Measurements from ENCODE around the gene CFDP1.

The CFDP1 gene

GRCh38 chr16:75264999-75265910 lies 168.0 kb downstream of the CFDP1 start:
- no peak for DNase-seq (ENCODE audit: low read depth)

- no peak for DNase-seq (ENCODE audit: low read depth)
These were observed 168.8 kb downstream of the CFDP1 start for GRCh38 chr16:75264457-75264998.

- DNase-seq (ENCODE audit: low read depth) = no peak
These were observed 169.3 kb downstream of the CFDP1 start for GRCh38 chr16:75263963-75264445.

DNA sequence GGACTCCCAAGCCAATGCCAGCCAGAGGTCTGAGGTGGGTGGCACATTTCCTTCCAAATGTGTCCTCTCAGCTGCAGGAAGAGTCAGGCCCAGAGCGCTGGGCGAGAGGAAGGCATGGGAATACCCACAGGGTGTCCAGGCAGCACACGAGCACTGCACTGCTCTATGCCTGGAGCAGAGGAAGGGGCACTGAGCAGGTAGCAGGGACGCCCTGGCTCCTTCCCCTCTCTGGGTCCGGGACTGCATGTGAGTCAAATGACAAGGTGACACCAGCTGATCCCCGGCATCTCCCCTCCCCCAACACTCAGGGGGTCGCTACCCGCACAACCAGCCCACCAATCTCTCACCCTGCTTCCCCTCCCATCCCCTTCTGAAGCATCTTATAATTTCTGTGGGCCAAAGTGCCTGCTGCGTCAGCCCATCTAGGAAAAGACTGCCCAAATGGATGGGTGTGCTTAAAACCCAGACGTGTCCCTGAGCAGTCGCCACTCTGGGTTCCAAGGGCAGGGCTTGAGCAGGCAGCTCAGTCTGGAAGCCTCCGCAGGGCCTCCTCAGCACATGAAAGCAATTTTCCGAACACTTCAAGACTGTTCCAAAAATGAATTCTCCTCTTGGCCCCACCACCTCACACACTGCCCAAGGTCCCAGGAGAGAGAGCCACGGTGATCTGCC lies 169.9 kb downstream of the CFDP1 start:
- DNase-seq (ENCODE audit: low read depth) = no peak

- DNase-seq (ENCODE audit: low read depth) = no peak
These were observed 170.5 kb downstream of the CFDP1 start for GRCh38 chr16:75262800-75263127.

- no peak for DNase-seq (ENCODE audit: low read depth)
These were observed 171.1 kb downstream of the CFDP1 start for GRCh38 chr16:75262104-75262799.

- no peak for DNase-seq (ENCODE audit: low read depth)
These were observed 171.7 kb downstream of the CFDP1 start for GRCh38 chr16:75261590-75262078.

GRCh38 chr16:75260851-75261589 lies 172.3 kb downstream of the CFDP1 start:
- DNase-seq (ENCODE audit: low read depth) = no peak

- DNase-seq (ENCODE audit: low read depth) = no peak
These were observed 174.5 kb downstream of the CFDP1 start for GRCh38 chr16:75258807-75259141.

DNA sequence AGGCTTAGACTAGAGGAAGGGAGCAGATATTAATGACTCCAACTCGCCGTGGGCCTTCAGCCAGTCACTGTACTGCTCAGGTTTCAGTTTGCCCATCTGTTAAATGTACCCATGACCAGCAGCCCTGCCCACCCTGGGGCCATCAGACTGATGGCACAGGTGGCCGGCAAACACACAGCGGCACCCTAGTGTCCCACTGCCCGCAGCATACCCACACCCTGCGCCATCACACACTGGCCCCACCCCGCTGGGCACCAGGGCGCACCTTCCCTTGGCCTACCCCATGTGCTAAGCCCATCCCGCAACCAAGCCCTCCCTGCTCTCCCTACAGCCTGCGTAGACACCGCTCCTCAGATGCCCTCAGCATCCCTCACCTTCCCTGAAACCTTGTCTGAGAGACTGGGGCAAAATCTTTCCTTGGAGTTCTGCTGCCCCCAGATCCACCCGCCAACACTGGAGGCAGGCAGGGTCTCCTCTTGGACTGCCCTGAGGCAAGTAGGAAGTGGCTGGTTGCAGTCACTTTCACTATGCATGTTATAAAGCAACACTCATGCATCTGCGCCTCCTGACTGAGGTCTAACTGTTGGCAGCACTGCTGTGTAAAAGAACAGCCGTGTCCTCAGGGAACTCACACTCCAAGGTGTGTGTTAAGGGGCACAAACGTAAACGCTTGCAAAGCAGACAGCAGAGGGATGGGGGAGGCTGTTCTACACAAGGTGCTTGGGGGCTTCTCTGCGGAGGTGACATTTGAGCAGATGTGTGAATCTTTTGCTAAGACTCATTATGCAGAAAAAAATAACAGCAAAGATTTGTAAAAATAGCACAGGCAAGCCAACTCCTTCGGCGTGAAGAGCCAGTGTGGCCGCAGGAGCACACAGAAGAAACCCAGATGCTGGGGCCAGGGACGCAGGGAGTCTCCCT lies 175.2 kb downstream of the CFDP1 start:
- no peak for DNase-seq (ENCODE audit: low read depth)

DNA sequence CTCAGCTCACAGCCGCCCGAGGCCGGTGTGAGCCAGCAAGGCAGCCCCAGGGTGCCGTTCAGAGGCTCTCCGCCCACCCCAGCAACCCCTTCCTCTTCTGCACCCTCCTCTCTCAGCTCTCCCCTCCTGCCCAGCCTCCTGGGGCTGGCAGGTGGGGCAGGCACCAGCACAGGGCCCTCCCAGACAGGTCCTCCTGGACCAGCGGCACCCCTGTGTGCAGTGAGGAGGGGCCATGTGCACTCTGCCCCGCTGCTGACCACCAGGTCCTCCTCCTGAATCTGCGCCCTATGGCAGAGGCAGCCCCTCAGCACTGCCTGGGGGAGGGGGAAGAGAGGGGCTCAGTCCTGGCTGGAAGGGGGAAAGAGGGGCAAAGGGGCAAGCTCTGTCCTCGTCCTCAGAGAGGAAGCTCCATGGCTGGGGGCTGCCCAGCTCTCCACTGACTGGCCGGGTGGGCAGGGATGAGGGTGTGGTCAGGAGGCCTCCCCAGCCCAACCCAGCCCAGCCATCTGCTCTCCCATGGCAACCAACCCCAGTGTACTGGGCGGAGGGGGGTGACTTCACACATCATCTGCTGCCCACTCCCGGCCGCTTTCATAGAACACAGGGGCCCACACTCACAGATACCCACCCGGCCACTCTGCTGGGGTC lies 176.5 kb downstream of the CFDP1 start:
- DNase-seq (ENCODE audit: low read depth) = no peak

DNA sequence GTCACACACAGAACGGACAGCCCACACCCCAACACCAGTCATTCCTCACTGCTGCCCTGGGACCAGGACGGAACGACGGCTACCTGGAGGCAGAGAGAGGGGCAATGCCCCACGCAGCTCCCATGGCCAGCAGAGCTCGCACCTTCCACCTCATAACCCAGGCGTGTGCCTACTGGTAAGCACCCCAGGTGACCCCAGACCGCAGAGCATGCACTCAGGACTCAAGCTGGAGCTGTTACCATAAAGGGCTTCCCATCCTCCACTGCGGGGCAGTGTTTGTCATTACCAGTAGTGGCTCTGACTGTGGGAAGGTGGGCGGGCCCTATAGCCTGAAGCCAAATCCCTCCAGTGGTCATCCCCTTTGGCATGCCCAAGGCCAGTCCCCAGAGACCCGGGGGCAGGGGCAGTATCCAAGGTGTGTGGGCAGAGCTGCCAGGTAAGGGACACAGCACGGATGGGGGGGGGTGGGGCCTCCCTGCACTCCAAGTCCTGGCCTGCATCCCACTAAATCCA lies 177.2 kb downstream of the CFDP1 start:
- no peak for DNase-seq (ENCODE audit: low read depth)

- DNase-seq (ENCODE audit: low read depth) = no peak
These were observed 178.9 kb downstream of the CFDP1 start for GRCh38 chr16:75254359-75254837.

DNA sequence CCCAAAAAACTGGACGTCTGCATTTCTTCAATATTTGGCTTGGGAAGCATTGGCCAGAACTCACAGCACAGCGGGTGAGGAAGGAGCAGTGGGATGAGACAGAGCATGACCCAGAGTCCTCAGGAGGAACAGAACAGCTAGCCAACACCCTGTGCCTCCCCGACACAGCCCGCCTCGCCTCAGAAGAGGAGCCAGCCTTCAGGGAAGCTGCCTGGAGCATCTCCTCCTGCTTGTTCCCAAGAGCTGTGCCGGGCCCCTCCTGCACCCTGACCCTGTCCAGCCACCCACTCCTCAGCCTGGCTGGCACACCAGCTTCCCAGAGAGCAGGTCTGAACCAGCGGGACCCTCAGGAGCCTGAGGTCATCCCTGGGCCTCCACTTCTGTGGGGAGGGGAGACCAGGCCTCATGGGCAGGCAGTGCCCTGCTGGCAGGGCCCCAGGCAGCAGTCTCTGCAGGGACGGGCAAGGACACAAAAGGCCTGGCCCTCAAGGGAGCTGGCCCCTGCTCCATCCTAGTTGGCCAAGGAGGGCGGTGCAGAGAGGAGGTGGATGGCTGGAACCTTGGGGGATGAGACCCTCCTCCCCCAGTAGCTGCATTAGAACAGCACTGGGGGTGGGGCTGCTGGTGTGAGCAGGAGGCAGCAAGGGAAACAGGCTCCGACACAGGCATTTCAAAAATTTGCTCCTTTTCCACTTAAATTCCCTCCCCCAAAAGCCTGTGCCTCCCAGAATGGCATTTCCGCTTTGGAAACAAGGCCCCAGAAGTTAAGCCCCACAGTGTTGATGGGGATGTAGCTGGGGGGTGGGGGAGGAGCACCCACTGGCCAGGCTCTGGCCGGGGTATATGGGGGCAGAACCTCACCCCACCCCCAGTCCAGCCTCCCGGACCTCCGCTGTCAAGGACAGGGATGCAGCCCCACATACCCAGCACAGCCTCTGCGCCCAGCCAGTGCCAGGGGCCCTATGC lies 180.1 kb downstream of the CFDP1 start:
- DNase-seq (ENCODE audit: low read depth) = peak; percentile 92

DNA sequence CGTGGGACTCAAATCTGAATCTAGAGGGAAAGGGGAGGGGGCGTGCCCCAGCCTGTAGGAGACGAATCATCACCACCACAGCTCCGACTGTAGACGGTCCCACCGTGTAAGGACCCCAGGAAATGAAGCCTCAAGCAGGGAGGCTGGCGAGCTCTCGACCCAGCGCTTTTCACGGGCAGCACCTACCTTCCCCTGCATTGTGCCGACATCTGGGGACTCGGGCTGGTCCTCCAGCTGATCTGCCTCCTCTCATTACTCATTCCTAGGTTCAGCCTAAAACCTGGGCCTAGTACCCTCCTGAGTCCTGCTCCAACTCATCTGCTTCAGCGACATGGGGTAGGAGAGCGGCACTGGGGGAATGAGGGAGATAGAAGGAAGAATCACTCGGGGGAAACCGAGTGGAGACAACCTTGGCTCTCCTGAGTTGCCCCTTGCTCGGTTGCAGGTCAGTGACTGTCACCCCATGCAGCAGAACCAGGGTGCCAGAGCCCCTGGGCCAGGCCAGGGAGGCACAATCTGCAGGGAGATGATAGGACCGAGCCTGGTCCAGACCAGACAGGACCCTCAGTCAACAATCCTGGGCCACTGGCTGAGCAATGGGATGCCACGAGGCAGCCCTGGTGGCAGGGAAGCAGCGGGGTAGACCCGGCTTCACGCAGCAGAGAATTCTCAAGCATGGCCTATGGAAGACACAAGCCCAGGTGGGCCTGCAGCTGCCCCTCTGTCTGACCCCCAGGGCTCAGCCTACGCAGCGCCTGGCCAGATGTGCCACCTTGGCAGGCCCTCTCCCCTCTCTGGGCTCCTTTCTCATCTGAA lies 181.0 kb downstream of the CFDP1 start:
- no peak for DNase-seq (ENCODE audit: low read depth)

DNA sequence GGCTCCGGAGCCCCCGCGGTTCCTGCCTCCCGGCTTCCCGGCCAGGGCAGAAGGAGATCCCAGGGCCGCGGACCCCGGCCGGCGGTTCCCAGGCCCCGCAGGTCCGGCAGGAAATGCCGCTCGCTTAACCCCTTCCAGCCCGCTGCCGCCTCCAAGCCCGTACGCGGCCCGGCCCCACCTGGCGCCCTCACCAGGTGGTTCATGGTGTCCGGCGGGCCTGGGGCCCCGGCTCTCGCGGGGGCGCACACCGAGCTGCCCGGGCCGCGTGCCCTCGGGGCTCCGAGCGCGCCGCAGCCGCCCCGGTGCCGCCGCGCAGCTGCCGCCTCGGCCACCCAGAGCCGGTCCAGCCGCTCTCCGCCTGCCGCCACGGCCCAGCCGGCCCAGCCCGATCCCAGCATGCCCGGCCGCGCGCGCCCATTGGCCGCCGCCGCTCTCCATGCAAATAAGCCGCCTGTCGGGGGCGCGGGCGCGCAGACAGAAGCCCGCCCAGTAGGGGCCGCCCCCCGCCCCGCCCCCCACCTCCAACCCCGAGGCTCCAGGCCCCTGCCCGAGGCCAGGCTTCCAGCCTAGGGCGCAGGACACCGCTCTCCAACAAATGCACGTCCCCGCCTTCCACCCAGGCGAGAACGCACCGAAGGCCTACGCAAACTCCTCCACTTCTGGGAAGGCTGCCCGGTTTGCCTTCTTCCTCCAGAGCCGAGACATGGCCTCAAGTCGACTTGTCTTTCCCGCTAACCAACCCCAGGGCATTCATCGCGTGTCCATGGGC lies 181.8 kb downstream of the CFDP1 start, which contains the start of gene BCAR1:
BCAR1 (minus strand) TSS at position 345 of the 769 bp plus-strand sequence; CDS start at position 203, 142 bp downstream.
- DNase-seq (ENCODE audit: low read depth) = no peak
